Measurements from ENCODE around the gene C1orf21. TPM values are rescaled to one million over a fixed set of nuclear protein-coding genes. Genes with fewer than 3 reads are reported as not detected.

C1orf21 gene, protein sequence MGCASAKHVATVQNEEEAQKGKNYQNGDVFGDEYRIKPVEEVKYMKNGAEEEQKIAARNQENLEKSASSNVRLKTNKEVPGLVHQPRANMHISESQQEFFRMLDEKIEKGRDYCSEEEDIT
- total RNA-seq: 10.4 and 40.1 TPM in 2 replicates

DNA sequence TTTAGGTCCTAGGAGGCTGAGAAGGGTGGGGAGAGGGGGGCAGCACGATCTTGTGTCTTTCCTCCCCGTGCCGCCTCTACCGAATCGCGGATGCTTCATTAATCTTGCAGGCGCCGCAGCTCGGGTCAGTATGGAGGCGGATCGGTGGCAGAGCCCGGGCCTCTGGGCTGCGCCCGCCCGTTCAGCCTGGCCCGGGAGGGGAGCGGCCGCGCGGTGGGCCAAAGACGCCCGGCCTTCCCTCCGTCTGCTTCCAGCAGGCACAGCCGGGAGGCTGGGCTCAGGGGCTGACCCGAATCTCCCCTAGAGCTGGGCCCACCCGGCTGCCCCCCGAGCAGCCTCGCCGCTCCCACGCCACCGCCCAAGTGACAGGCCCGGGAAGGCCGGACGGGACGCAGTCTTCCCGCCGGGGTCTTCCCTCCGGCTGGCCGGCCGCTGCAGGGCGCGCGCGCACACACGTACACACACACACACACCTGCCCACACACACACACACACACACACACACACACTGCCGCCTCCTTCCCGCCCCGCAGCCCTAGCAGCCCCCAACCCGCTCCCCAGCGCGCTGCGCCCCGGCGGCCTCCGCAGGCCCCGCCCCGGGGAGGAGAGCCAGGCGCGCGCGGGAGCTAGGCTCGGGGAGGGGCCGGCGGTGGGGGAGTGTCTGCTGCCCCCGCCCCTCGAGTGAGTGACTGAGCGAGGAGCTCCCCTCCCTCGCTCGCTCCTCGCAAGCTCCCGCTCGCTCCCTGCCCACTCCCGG is at the start of gene C1orf21:
Gene C1orf21 (plus strand): TSS at position 718 of the 757 bp plus-strand sequence. CDS start 90,481 bp downstream, outside the sequence.

Measured in tracheal epithelial cell (primary cell).